T follicular helper cell (primary cell): ENCODE measurements around the gene ANKS1B.

ENCODE experiments used
- DNase-seq: peaks from one replicate; pipeline ENCODE4 v3.0.0-alpha.2; 2020; ENCODE audit warnings: low read depth

The ANKS1B gene

DNA sequence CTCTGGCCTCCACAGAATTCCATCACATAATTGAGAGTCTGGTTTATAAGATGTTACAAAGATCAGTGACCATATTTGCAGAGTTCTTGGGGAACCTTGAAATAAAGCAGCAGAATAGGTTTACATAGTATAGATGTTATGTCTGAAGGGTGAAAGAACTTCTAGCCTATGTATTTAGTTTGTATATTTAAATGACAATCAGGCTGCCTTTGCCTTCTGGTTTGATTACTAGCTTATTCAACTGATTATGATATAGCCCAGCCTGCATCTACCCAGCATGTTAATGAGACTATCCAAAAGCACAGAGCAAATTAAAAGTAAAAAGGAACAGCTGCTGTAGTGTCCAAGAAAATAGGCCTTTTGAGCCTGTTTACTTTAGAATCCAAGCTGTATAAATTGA is 1254.3 kb downstream of the ANKS1B start:
- no peak for DNase-seq

DNA sequence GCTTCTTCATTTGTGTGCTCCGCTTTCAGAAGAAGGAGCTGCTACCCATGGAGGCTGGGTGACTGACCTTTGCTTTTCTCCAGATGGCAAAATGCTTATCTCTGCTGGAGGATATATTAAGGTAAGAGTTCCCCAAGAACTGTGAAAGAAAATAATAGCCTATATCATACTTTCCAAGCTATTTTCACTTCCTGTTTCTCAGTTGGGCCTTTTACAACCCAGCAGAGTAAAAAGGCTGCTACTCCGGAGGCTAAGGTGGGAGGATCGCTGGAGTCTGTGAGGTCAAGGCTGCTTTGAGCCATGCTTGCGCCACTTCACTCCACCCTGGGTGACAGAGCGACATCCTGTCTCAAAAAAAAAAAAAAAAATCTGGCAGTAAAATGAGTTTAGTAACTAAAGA is 1257.5 kb downstream of the ANKS1B start:
- no peak for DNase-seq

DNA sequence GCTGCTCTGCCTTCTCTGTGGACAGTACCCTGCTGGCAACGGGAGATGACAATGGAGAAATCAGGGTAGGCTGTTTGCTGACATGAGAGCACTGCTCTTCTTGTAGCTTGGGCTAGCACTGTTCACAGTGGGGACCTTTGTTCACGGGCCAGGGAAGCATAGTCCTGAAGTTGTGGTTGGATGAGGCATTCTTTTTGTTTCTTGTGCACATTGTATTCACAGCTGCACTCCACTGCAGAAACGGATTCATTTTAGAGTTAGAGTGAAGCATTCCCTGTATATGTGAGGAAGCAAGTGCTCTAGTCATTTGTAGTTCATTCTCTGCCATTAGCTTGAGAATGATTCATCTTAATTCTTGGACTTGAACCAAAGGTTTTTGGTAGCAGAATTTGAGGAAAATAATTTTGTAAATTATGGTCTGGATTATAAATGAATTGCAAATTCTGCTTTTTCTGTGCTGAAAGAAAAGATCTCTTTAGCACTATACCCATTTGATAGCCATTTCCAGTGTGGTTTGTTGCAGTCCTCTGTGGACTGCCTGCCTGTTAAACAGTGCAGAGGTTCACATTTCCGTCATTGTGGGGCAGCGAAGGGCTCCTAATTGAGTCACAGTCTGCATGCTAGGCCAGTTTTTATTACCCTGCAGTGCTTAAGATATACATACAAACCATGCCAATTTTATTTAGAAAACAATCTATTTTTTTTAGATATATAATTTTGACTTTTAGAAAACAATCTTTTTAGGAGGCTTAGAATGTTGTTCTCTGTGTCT is 1259.1 kb downstream of the ANKS1B start:
- DNase-seq, result peak; percentile 12

DNA sequence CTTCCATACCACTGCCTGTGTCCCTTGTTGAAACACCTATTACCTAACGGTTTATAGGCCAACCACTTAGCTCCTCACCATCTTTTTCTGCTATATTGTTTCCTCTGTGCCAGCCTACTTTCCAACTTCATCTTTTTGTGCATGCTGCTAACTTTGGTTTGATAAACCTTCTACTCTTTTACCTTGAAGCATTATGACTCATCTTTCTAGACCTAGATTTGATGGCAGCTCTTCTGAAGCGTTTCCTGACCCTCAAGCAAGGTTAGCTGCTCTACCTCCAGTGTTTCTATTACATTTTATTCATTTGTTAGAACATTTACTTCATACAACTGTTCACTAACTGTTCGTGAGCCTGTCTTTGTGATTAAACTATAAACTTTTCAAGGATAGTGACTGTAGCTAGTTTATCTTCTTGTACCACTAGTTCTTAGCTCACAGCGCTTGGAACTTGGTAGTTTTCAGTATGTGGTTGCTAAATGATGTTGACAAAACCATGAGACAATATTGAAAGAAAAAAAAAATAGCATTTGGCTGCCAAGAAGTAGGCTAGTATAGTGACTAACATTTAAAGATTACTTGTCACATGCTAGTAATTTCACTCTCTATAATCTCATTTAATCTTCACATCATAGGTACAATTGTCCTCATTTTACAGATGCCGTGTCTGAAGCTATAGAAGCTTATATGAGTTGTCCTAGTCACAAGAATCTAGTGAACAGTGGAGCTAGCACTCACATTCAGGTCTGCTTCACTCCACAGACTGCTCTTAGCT is 1260.2 kb downstream of the ANKS1B start:
- DNase-seq, result no peak

DNA sequence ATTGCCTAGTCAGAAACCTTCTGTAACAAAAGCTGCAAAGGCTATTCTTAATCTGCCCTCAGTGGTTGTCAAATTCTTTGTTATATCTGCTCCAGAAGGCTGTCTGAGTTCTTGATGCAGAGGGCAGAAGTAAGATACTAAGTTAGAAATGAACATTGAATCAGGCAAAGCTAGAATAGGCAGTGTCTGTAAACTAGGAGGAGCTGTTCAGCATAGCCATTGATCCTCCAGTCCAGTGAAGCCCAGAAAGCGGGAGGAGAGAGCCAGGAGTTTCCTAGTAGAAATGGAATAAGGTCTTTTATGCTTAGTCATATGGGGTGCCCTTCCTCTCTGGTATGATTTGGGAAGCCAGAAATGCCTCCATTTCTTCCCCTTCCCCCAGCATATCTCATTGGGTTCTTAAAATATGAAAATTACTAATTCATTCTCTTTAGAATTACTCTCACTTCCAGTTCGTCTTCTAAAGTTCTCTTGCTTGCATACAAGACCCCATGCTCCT is 1263.5 kb downstream of the ANKS1B start:
- no peak for DNase-seq

DNA sequence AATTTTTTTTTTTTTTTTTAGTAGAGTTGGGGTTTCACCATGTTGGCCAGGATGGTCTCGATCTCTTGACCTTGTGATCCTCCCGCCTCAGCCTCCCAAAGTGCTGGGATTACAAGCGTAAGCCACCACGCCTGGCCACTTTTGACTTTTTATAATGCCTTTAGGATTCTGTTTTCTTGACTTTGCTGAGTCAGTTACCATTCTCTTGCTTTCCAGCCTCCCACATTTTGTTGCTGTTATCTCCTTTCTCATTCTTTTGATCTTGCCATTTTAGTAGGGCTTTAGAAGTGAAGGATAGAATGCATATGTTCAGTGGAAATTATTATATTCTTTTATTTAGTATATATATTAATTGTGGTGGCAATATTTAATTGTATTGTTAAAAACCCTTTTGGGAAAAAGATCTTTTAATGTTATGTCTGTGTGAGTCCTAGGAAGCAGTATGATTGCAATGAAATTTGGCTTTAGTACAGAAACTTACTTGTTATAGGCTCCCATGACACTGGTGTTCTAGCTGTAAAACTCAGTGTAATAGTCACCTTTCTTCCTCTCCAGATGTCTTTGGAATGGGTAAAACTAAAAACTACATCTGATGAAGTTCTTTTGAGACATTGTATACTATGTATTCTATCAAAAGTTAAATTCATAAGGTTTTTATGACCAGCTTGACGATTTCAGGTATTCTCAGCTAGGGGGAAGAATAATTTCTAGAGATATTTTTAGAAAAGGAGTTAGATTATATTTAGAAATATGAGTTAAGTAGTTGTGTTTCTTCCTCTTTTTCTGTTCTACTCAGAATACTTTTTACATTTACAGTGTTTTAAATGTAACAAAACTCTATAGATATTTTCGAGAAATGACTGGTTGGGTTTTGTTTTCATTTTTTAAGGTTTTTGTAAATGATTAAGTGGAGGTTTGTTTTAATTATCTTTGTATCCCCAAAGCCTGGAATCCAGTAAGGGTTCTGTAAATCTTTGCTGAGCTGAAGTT is 1264.9 kb downstream of the ANKS1B start:
- no peak for DNase-seq

DNA sequence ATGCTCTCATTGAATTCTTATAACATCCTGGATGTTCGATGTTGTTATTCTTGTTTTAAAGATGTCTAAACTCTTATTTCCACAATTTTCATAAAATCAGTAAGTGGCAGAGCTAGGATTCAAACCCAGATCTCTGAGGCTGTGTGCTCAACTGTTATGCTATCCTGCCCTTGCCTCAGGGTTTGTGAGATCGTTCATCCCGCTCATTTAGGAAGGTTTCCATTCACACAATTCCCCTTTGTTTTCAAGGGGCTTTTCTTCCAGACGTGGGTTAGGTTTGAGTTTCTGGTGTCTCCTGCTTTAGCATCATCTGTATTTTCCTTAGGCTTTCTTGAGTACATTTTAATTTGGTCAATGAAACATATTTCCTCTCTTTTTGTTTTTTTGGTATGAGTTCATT is 1270.3 kb downstream of the ANKS1B start:
- DNase-seq, result no peak

DNA sequence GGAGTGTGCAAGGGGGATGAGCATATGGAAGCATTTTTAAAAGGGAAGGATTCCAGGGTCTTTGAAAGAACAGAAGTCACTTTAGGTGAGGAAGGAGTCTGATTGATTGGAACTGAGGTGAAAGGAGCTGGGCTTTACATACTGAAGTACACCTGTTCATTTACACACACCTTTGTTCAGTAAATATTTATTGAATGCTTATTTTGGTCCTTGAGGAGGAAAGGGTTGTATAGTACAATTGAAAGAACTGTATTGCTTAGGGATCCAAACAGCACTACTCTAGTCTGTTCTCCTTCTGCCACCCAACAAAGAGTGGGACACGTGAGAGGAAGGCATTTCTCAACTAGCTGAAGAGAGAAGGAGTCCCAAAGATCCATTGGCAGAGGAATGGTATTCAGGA is 1275.7 kb downstream of the ANKS1B start:
- DNase-seq, result no peak

DNA sequence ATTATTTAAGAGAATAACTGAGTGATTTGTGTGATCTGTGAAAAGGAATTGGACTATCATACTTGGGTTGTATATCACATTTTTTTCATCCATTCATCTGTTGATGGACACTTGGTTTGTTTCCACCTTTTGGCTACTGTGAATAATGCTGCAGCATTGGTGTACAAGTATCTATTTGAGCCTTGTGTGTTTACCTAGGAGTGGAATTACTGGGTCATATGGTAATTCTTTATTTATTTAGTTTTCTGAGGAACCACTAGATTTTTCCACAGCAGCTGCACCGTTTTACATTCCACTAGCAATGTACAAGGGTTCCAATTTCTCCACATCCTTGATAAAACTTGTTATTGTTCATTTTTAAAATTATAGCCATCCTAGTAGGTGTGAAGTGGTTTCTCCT is 1283.6 kb downstream of the ANKS1B start:
- no peak for DNase-seq

DNA sequence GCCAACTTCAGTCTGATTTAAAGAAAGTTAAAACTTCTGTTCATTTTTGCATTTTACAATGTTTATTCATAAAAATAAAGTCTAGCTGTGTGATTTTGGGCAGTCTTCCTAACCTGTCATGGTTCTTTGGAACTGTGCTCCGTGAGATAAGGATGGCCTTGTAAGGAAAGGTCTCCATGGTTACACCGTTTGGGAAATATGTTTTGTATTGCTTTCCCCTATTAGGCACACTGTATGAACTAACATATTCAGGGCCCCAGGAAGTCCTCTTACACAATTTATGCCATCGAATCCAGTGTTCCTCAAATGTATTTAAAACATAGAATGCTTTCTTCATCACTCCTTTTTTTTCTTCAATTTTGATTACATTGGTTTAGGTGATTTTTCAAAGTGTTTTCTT is 1285.2 kb downstream of the ANKS1B start:
- no peak for DNase-seq

DNA sequence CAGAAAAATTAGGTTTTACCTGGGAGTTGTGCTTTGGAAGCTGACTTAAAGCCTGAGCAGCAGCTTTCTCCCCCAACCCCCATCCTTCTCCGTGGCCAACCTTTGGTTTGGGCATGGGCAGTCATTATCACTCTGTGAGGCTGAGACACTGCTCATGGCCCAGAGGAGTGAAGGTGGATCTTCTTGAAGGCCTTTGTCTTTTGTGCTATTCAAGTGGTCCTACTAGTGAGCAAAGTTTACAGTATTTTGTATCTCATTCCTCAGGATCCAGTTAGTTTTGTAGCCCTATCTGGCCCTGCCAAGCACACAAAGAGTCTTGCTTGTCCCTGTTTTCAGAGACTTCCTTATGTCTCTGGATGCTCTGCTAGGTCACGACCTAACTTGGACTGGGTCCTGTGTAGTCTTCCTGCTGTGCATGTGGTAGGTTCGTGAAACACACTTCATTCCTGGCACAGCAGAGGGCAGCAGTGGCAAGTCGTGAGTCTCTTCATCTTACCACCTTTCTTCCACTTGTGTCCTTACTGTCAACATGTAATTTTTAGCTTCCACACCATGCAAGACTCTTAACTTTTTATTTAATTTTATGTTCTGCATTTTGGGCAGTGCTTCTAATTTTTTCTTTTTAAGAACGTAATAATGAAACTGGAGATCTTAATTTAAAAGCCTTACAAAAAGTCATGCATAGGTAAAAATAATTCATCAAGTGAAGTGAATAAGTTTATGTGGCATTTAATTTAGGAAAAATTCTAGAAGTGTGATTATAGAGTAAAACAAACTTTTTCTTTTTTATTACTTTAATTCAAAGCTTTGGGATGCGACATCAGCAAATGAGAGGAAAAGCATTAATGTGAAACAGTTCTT is 1285.9 kb downstream of the ANKS1B start:
- no peak for DNase-seq

DNA sequence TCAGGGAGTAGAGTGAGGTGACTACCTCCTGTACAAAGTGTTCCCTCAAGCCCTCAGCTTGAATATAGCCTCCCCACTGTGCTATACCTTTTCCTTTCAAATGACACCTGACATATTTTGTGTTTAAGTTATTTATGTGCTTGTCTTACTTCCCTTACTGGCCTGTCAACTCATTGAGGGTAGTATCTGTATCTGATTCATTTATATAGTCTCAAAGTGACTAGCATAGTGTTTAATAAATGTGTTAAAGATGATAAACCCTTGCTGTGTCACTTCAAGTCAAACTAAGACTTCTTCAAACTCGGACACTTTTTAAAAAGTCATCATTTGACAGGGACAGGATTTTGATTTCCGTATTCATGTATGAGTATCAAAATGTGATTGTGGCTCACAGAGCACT is 1287.5 kb downstream of the ANKS1B start:
- no peak for DNase-seq

DNA sequence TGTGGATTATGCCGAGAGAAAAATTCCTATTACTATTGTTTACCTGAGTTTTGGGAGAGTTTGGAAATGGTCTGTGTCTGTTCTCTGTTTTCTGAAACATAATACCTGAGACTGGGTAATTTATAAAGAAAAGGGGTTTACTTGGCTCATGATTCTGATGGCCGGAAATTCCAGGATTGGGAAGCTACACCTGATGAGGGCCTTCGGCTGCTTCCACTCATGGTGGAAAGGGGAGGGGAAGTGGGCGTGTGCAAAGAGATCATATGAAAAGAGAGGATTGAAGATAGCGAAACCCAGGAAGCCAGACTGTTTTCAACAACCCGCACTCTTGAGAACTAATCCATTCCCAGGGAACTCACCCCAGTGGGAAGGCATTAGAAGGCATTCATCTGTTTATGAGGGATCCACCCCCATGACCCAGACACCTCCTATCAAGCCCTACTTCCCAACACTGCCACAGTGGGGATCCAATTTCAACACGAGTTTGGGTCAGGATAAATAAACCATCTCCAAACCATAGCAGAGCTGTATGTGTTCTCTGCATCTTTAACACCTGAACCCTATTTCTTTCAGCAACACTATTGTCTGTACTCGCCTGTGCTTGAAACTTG is 1288.6 kb downstream of the ANKS1B start:
- DNase-seq, result no peak

DNA sequence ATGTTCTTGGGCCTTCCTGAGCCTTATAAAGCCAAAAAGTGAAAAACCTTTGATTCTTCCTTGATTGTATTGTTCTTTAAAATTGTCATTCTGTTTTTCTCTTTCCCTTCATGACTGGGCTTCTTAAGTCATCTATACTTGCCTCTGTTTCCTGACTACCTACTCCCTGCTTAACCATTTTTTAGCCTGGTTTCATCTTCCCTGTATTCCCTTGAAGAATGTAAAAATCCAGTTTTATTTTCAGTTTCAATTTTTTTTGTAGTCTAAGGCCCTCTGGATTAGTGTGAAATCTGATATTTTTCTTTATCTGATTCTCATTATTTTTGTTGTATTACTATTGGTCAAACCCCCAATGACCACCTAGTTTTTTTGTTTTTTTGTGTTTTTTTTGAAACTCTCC is 1293.4 kb downstream of the ANKS1B start:
- no peak for DNase-seq

DNA sequence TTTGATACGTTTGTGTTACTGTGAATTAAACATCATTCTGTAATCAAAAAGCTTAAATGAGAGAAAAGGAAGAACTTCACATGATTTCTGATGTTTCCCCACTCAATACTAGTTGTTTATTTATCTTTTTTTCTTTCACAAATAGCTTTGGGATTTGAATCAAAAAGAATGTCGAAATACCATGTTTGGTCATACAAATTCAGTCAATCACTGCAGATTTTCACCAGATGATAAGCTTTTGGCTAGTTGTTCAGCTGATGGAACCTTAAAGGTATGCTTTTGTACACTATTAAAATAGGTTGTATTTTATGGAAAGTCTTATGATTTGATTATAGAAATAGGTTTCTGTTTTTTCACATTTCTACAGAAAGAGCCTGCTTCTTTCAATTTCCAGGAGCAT is 1298.1 kb downstream of the ANKS1B start:
- DNase-seq, result no peak
